HK-2 (cell line): ENCODE data around the gene FOXC2.

Experiments used
- DNase-seq: peaks from one replicate; pipeline ENCODE4 v3.0.0-alpha.2; 2018; ENCODE audit not compliant: unreplicated experiment

The FOXC2 gene

DNA sequence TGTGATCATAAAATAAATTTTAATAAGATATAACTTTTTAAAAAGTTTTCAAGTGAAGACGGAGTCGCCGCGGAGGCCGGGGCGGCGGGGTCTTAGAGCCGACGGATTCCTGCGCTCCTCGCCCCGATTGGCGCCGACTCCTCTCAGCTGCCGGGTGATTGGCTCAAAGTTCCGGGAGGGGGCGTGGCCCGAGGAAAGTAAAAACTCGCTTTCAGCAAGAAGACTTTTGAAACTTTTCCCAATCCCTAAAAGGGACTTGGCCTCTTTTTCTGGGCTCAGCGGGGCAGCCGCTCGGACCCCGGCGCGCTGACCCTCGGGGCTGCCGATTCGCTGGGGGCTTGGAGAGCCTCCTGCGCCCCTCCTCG lies at the start of gene FOXC2:
Gene FOXC2 (plus strand): TSS at position 229 of the 365 bp plus-strand sequence. CDS start 507 bp downstream, outside the sequence.
- peak; percentile 59 for DNase-seq

DNA sequence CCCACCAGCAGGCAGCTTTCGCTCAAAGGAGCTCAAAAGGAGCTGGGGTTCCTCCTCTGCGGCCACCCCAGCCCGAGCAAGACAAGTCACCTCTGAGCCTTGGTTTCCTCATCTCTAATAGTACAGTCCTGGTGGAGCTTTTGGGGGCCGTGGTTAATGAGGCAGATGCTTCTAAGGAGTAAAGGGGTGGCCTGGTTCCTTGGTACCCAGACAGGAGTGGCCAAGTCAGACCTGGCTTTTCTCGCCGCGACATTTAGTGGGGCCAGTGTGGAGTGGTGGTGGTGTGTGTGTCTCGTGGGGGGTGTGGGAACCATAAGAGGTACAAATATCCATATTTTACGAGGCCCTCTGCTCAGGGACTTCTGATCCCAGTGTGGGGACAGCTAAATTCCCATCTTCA lies 49.6 kb upstream of the FOXC2 start:
- no peak for DNase-seq

DNA sequence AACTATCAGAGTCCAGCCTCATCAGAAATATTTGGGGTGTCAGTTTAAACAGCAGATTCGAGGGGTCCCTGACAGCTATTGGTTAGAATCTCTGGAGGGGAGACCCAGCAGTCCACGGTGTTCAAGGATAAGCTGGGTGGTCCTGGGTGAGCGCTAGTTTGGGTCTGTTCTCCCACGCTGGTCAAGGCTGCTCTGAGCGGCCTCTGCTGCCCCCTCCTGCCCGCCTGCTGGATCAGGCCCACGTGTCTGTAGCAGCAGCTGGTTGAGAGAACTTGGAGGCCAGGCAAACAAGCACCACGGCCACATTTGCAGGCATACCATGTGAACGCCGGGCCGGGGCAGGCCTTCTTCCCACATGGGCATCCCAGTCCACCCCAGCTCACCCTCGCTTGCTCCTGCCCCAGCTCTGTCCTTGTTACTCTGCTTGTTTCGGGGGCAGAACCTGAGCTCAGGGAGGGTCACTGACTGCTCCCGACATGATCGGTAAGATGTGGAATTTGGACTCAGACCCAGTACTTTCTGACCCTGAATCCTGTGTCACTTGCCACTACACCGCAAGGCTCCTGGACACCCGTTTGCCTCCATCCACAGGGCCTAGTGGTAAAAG lies 48.9 kb upstream of the FOXC2 start:
- peak; percentile 41 for DNase-seq

DNA sequence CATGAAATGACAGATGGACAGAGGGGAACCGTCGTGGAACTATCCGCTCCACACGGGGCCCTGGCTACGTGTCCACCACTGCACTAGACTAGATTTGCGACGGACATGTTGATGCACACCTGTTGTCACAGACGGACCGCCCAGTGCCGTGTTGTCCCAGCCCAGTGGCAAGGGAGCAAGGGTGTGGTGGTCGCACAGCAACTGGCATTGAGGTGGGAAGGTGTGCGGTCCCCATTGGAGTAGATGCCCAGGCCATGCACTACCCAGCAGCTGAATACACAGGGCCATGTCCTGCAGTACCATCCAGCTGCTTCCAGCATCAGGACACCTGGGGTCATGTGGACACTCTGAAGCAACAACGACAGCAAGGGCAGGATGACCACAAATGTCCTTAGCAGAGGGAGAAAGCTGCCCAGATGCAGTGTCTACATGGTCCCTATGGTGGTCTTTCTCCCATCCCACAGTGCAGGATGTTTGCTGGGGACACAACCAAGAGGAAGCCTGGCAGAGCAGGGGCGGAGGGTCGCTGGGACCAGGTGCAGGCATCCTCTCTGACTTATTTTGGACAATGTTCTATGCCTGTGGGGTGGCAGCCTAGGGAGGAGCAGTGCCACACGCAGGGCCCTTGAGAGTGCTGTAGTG lies 47.5 kb upstream of the FOXC2 start:
- no peak for DNase-seq

DNA sequence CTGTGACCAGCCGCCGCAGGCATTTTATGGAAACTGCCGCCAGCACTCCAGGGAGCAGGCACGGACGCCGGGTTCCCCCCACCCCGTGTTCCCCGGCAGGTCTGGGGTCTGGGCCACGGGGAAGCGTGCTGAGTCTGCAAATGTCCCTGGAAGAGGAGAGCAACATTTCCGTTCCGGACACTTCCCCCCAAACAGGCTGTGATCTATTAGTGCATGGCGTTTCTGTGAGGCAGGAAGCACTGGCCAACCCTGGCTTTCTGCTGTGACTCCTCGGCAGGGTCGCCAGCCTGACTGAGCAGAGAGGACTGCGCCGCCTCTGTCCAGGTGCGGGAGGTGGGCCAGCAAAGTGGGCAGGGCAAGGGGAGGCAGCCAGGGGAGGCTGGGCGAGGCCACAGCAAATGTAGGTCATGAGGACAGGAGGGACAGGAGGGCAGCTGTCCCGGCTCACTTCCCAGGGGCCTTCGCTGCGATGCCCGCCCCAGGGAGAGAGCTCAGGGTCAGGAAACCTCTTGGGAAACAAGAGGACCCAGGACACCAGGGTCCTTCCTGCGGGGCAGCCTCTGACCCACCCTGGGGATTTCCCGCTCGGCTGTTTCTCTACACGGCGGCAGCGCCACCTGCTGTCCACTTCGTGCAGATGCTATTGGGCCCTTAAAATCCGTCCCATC lies 46.8 kb upstream of the FOXC2 start:
- DNase-seq, result peak; percentile 62

DNA sequence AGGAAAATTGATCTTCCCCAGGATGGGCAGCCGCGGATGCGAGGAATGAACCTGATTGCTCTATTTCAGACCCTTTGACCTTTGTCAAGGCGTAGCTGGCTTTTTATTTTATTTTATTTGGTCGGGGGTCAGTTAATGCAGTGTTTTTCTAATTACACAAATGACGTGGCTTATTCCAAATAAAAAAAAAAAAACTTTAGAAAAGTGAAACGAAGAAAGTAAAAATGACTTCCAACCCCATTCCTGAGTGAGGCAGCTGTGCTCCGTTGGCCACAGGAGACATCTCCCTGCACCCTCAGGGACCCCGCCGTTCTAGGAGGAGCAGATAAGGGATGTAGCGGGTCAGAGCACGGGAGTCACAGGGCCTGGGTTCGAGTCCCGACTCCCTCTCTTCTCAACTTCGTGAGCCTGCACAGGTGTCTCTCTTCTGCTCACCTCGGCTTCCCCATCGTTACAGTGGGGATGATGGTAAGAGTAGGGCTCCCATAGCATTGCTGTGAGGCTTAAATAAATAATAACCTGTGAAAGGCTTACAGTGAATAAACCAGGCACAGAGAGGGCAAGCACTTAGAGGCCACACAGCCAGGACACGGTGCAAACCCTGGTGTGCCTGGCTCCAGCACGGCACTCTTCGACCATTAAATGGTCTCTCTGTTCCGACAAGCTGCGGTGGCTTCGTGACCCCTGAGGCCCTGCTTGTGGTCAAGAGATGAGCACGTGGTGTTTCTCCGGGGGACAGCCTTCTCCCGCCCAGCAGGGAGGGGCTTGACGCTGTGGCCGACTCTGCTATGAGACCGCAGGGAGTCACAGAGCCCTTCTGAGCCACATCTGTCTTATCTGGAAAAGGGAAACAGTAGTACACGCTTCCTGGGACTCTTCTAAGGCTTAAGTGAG lies 46.1 kb upstream of the FOXC2 start:
- peak; percentile 24 for DNase-seq

DNA sequence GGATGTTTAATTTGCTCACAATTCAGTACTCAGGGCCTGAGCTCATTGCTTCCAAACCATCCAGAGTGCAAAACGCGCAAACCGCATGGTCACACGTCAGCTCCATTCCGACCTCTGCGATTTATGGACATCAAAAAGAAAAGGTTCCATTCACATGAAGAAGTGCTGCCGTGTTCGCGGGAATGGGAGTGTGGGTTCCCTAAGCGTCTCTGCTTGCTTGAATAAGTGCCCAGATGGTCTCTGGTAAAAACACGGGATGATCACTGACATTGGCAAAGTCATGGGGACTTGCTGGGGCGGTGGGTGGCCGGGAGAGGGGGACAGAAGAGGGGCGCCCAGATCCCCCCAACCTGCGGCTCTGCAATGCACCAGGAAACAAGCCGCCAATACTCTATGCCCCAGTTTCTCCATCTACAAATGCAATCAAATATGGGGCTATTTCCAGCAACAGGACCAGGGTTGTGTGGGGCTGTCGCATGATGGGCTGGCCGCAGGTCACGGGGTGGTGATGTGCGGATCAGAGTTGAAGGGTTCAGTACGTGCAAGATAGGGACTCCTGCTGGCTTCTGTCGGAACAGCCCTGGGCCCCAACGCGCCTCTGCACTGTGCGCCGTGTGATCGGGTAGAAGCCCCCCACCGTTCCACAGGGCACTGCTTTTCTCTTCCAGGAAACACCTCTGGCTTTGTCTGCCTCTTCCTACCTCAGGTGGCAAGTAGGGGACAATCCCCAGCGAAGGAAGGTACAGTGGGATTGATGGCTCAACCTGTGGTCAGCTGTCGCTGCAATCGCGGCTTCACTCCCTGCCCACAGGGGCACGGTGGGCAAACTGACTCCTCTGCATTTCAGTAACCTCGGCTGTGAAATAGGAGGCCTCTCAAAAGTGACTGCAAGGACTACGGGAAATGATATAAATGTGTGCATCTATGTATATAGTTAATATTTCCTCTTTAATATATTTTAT lies 45.1 kb upstream of the FOXC2 start:
- DNase-seq, result no peak

DNA sequence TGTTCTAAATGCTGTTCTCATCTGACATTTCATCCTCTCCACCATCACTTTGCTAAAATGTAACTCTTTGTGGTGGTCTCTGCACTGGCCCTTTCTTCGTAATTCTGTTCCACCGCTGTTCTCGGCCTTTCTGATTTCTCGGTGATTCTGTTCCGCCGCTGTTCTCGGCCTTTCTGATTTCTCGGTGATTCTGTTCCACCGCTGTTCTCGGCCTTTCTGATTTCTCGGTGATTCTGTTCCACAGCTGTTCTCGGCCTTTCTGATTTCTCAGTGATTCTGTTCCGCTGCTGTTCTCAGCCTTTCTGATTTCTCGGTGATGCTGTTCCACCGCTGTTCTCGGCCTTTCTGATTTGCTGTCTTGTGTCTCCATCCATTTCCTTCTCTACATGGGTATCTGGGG lies 44.0 kb upstream of the FOXC2 start:
- DNase-seq, result no peak

DNA sequence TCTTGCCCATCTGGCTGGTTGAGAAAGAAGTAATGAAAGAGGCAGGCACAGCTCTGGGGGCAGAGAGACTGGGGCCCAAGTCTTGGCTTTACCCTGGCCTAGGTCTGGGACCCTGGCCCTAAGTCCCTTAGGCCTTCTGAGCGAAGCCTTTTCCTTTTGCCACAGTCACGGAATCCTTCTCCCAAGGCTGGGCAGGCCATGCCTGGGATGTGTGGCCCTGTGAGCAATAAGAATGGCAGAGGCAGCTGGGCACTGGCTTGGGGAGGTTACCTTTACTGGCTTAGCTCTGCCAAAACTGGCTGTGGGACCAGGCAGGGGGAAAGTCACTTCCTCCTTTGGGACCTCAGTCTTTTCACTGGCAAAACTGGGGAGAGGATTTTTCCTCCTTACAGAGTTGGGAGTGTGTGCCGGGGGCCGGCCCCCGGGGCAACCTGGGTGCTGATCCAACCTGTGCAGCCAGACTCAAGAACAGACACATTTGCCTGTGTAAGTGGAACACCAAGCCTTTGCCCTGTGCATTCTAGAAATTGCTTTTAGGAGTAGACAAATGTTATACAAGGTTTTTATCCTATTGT lies 43.4 kb upstream of the FOXC2 start:
- DNase-seq, result no peak

DNA sequence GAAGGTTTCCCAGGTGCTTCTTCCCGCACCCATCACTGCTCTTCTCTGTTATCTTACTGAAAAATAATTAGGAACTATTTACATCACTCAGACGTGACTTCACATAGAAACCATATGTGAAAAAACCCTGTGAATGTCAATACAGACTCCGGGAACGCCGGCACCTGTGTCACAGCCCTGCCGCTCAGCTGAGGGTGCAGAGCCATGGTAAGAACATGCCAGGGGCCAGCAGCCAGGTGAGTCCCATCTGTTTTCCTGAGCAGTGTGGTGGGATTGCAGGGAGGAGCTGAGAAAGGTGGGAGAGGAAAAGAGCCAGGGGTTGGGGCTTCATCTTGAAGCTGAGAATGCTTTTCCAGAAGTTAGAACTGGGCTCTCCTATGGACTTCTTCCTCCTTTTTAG lies 42.6 kb upstream of the FOXC2 start:
- DNase-seq, result no peak

DNA sequence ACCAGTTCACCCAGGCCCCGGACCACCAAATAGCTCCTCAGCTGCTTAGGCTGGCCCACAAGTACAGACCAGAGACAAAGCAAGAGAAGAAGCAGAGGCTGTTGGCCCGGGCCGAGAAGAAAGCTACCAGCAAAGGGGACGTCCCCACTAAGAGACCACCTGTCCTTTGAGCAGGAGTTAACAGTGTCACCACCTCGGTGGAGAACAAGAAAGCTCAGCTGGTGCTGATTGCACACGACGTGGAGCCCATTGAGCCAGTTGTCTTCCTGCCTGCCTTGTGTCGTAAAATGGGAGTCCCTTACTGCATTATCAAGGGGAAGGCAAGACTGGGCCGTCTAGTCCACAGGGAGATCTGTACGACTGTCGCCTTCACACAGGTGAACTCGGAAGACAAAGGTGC lies 40.9 kb upstream of the FOXC2 start:
- DNase-seq, result no peak

DNA sequence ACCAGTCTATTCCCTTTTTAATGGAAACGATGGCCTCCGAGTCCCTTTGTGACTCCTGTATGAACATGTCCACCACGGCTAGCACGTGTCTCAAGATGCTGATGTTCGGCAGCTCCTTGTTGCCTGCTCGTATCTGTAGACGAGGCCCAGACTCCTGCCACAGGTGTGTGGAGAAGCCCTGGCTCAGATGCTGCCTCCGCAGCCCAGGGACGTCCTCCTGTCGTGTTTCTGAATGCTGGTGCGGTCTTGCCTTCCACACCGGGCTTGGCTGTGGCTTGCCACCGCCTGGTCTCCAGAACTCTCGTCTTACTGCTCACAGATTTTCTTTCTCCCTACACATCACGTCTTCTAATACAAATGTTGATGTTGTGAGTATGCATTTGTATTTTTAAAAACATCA lies 39.3 kb upstream of the FOXC2 start:
- no peak for DNase-seq

DNA sequence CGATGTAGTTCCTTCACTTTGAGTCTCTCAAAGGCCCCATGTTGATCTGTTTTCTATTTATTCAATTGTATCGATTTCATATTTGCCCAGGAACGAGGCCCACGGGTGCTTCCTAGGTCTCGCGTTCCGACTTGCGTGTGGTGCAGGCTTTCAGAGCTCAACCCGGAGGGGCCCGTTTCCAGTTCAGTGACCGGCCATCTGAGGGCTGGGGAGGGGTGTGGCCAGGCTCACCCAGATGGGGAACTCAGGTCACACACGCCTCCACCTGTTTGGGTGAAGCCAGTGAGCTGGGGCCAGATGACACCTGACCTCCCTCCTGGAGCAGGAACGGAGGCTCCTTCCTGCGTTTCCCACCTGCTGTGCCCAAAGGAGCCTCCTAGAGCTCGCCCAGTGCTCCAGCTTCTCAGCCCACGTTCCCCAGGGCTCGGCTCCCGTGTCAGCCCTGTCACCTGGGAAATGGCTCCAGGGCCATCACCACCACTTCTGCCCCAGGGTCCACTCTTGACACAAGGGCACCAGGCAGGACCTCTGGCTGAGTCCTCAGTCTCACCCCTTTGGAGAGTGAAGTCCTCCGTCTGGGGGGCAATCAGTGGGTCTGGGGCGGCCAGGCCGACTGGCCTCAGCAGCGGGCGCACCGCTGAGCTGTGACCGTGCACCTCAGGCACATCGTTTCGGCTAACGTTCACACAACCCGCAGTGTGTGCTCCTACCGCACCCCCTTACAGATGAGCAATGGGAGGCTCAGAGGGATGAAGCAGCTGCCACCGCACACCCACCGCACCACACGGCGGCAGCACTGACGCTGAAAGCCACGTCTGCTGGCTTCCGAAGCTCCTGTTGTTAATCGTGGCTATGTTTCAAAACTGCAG lies 38.3 kb upstream of the FOXC2 start:
- DNase-seq, result no peak

DNA sequence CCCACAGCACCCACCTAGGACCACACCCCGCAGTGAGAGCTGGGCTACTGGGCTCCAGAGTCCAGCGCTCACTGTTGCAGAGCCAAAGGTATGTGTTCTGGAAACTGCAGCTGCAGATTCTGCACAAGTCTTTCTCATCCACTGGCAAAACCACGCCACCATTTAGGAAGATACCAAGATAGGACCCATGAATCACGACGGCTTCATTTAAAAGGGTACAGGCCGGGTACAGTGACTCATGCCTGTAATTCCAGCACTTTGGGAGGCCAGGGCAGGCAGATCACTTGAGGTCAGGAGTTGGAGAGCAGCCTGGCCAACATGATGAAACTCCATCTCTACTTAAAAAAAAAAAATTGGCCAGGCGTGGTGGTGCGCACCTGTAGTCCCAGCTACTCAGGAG lies 37.5 kb upstream of the FOXC2 start:
- no peak for DNase-seq

DNA sequence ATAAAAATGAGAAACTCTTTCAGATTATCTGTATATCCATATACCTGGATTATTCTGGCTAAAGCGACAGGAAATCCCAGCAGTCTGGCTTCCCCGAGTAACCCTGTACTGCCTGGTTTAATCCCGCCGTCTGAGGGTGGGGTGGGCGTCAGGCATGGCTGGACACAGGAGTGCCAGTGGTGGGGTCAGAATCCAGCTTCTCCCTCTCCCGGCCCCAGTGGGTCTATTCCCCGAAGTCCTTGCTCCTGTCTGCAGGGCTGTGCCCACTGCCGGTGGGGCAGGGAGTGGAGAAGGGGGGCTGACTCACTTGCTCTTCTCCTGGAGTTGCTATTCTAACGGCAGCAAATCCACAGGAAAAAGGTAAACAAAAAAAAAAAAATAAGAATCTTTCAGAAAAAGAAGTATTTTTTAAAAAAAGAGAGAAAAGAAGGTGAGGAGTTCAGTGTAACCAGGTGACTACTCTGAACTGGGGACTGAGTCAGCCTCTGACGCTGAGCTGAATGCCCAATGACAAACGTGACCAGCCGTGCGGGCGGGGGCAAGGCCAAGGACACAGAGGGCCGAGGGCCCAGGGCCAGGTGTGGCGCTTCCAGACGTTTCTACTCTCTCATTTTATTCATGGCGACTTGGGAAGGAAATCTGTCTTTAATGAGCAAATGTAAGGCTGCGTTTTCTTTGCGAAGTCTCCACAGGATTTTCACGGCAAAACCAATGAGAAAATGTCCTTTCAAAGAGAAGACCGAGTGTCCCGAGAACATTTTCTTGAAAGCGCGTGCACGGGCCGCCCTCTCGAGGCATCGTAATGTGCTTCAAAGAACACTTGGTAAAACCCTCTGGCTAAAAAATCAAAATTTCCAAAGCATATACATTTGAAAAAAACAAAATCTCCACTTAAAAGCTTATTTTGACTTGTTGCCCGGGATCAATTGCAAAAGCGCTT lies 36.1 kb upstream of the FOXC2 start:
- DNase-seq, result no peak

DNA sequence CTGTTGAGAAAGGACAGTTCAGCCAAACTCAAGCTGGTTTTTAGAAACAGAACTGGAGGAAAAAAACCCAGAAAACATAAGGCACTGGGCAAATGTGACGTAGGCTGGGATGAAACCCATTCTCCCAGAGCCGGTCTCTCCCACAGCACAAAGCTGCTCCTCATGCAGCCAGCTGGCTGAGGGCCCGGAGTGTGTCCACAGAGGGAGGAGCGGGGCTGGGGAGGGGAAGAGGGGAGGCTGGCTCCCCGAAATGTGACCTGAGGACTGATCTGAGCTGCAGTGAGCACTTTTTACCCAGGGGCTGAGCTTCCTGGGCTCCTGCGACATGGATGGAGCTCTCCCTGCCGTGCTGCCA lies 35.5 kb upstream of the FOXC2 start:
- no peak for DNase-seq

DNA sequence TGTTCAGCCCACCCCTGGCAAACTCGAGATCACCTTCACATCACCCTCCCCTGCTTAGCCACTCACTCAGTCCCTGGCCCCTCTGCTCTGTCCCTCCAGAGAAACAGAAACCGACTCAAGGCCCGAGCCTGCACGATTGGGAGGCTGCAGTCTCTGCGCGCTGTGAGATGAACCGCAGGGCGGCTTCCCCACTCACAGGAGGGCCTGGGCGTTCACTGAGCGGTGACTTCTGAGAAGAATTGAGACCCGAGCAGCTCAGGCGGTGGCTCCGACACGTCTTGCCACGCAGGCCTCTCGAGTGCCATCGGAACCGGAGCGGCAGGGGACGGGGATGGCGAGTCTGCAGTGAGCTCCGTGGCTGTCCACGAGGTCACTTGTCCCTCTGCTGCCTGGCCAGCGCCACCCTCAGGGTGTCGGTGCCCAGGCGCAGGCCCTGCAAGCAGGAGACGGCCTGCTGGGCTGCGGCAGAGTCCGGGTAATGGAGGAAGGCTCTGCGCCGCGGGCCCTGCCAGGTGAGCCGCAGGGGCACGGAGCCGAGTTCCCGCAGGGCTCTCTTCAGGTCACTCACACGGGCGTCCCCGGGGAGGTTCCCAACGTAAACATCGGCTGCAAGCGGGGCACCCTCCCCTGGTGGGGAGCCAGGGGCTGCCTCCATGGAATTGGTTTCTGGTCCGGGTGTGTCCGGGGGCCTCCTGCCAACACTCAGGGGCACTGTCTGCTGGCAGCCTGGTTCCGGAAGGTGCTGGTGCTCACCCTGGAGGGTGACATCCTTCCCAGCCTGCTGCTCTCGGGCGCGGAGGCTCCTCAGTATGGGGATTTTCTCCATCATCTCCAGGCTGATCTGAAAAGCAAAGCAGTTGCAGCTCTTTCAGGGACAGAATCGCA lies 34.7 kb upstream of the FOXC2 start:
- no peak for DNase-seq

DNA sequence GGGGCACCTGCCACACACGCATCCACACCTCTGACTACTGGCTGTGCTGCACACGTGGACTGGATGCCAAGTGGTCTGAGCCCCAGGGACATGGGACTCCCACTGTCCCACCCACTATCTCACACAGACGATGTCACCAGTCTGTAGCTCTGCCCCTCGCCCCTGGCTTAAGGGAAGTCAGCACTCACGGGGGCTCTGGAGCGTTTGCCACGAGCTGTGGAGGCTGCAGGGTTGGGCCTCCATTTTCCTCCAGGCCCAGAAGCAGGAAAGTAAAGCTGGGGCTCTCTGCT lies 34.2 kb upstream of the FOXC2 start:
- DNase-seq, result no peak
